Right lobe of liver (tissue), 6 donors: ENCODE data around the gene SEMA4G. TPM values are rescaled to one million over a fixed set of nuclear protein-coding genes. Genes with fewer than 3 reads are reported as not detected.

Source experiments
- ATAC-seq, 4 donors: fragments of 200-7000 bp; cut with Tn5 transposase; one replicate each; pipeline ENCODE4 v1.9.1; 2020; ENCODE audit warnings: mild to moderate bottlenecking in 4 of 4, moderate library complexity in 4 of 4
- DNase-seq, 3 donors: peaks; one replicate each; pipeline ENCODE4 v3.0.0-alpha.2; 2020
- H3K27ac ChIP-seq, 3 donors: fragments of 200-600 bp; one replicate each; pipeline ENCODE4 v1.8.0; 2022
- H3K27me3 ChIP-seq, 2 donors: fragments of 200-600 bp; one replicate each; pipeline ENCODE4 v1.8.0; 2022
- H3K36me3 ChIP-seq, 4 donors: fragments of 200-600 bp; sonication (generic) in 1 of 4; one replicate each; pipeline versions ENCODE4 v1.5.1 to v1.8.0; 2017 to 2022; ENCODE audit warnings: control low read depth in 1 of 4
- H3K4me1 ChIP-seq, 4 donors: fragments of 200-600 bp; sonication (generic) in 1 of 4; one replicate each; pipeline versions ENCODE4 v1.5.1 to v1.8.0; 2017 to 2022; ENCODE audit warnings: control low read depth in 1 of 4
- H3K4me3 ChIP-seq, 3 donors: fragments of 200-600 bp; one replicate each; pipeline ENCODE4 v1.8.0; 2022
- H3K9me3 ChIP-seq, 4 donors: fragments of 200-600 bp; sonication (generic) in 1 of 4; one replicate each; pipeline versions ENCODE4 v1.5.1 to v1.8.0; 2017 to 2022; ENCODE audit warnings: control low read depth in 1 of 4
- CTCF ChIP-seq, 4 donors: fragments of 200-600 bp in 3 of 4; fragments of 450-650 bp in 1 of 4; IDR thresholded peaks; one replicate each; pipeline versions ENCODE4 v1.5.1 to v1.8.0; 2016 to 2022; ENCODE audit warnings: antibody characterized with exemption in 4 of 4, mild to moderate bottlenecking in 2 of 4
- POLR2A ChIP-seq: fragments of 450-650 bp; IDR thresholded peaks from one replicate; pipeline ENCODE4 v1.6.1; 2017; ENCODE audit warnings: antibody characterized with exemption, mild to moderate bottlenecking
- WGBS: methylation state at CpG from one replicate; pipeline ENCODE4 v1.1.6; 2018; ENCODE audit warnings: low coverage, low lambda C conversion rate; ENCODE audit not compliant: insufficient coverage; ENCODE audit errors: missing lambda C conversion rate; 5-methylcytosine and 5-hydroxymethylcytosine counted together
- intact Hi-C, 2 donors: fragments of 100-400 bp; cut with DNase I; formaldehyde crosslinking; loops; one replicate each; pipeline versions ENCODE4 v1.11.2 to v1.14.1; 2022
- total RNA-seq, 6 experiments: library from RNA; depleted of rRNA in 2 of 6; stranded (reverse); fragments of >200 nt in 2 of 6; fragmentation: NEBNext Ultra II Directional in 3 of 6; extraction: Animal tissue kit (Norgen Biotek cat#: 25700) in 3 of 6; gene quantifications; one replicate each; pipeline versions ENCODE4 v1.1.0 to v1.2.4, GENCODE V29; 2016 to 2023
- donor health status: DM: no; HTN: yes; CAD: no.
- donor health status: DM: no; HTN: no; CAD: no.
- donor health status: DM: no; HTN: no; CAD: no.
- donor health status: DM: no; HTN: yes; CAD: no.
- donor health status: DM: no; HTN: yes; CAD: no.

SEMA4G gene
- total RNA-seq, 6 experiments from 2014 or later, result 24.7 to 129 (median 38.4) TPM

GRCh38 chr10:100945754-100946153 lies 23.6 kb upstream of the SEMA4G start:
- DNase-seq (no peak), ATAC-seq (no peak)
- Histone ChIP-seq H3K27ac (no peak overlapping the region), H3K36me3 (peaks cover 0 to 81% (median 36%) of the 10 kb centered on the region in 4 donors), H3K9me3 (no peaks in the 10 kb centered on the region), H3K4me3 (no peak overlapping the region), H3K4me1 (no peaks in the 10 kb centered on the region), H3K27me3 (no peaks in the 10 kb centered on the region)
- intact Hi-C loops, result no loop called here
- TF ChIP-seq POLR2A, result no peak
- TF ChIP-seq CTCF (IDR thresholded peaks at IDR 0.05), result no peak

GRCh38 chr10:100948916-100949315 lies 20.4 kb upstream of the SEMA4G start:
- no peak overlapping the region for H3K4me3 ChIP-seq
- intact Hi-C loops, result no loop called here
- 93% methylated on average over 3 of the region's 3 CpGs for WGBS
- H3K9me3 ChIP-seq, result no peaks in the 10 kb centered on the region
- ATAC-seq (no peak), DNase-seq (no peak)
- H3K27ac ChIP-seq, result no peak overlapping the region
- no peaks in the 10 kb centered on the region for H3K4me1 ChIP-seq
- peaks cover 6 to 87% (median 45%) of the 10 kb centered on the region in 4 donors for H3K36me3 ChIP-seq
- H3K27me3 ChIP-seq, result no peaks in the 10 kb centered on the region
- TF ChIP-seq POLR2A (no peak), CTCF (IDR thresholded peaks at IDR 0.05) (no peak)

GRCh38 chr10:100960251-100960650 lies 9.1 kb upstream of the SEMA4G start:
- ATAC-seq (no peak), DNase-seq (no peak)
- no peaks in the 10 kb centered on the region for H3K9me3 ChIP-seq
- no peaks in the 10 kb centered on the region for H3K27me3 ChIP-seq
- no peak overlapping the region for H3K27ac ChIP-seq
- no peak for TF ChIP-seq POLR2A
- TF ChIP-seq CTCF (IDR thresholded peaks at IDR 0.05), result no peak
- intact Hi-C loops, result no loop called here
- peaks cover 4 to 24% (median 19%) of the 10 kb centered on the region in 4 donors for H3K36me3 ChIP-seq
- H3K4me3 ChIP-seq, result no peak overlapping the region
- peaks cover 0 to 17% (median 5%) of the 10 kb centered on the region in 4 donors for H3K4me1 ChIP-seq

GRCh38 chr10:100962351-100963080 lies 6.8 kb upstream of the SEMA4G start:
- Histone ChIP-seq H3K27ac (no peak overlapping the region), H3K4me1 (peaks cover 0 to 17% (median 5%) of the 10 kb centered on the region in 4 donors), H3K27me3 (no peaks in the 10 kb centered on the region), H3K4me3 (no peak overlapping the region), H3K9me3 (no peaks in the 10 kb centered on the region), H3K36me3 (peaks cover 7 to 24% (median 10%) of the 10 kb centered on the region in 4 donors)
- DNase-seq (no peak), ATAC-seq (peak in 1 of 4 donors; percentile 11)
- no peak for TF ChIP-seq CTCF (IDR thresholded peaks at IDR 0.05)
- intact Hi-C loops, result no loop called here
- WGBS, result 70% methylated on average over 4 of the region's 4 CpGs
